Right atrium auricular region (tissue), 2 donors: Measurements from ENCODE around the gene FASLG. TPM values are rescaled to one million over a fixed set of nuclear protein-coding genes. Genes with fewer than 3 reads are reported as not detected.

Experiments
- DNase-seq: peaks from one replicate; pipeline ENCODE4 v3.0.0-alpha.2; 2019; ENCODE audit warnings: low spot score
- H3K27ac ChIP-seq, 2 donors: fragments of 200-600 bp; sonication (generic); 1 replicate in 1 of 2; 2 replicates in 1 of 2; pipeline ENCODE4 v1.5.1; 2016 to 2019
- H3K27me3 ChIP-seq, 2 donors: fragments of 200-600 bp; sonication (generic); one replicate each; pipeline versions ENCODE4 v1.5.1 to v1.6.0; 2017 to 2019
- H3K36me3 ChIP-seq: fragments of 200-600 bp; sonication (generic); one replicate; pipeline ENCODE4 v1.5.1; 2016
- H3K4me1 ChIP-seq, 2 donors: fragments of 200-600 bp; sonication (generic); one replicate each; pipeline versions ENCODE4 v1.5.1 to v1.6.0; 2017 to 2019
- H3K4me3 ChIP-seq, 2 donors: fragments of 200-600 bp; sonication (generic); 1 replicate in 1 of 2; 2 replicates in 1 of 2; pipeline ENCODE4 v1.5.1; 2017 to 2019; ENCODE audit warnings: mild to moderate bottlenecking in 1 of 2, moderate library complexity in 1 of 2
- H3K9me3 ChIP-seq, 2 donors: fragments of 200-600 bp; sonication (generic); one replicate each; pipeline ENCODE4 v1.5.1; 2019
- CTCF ChIP-seq, 2 donors: fragments of 200-600 bp; sonication (generic); IDR thresholded peaks; one replicate each; pipeline ENCODE4 v1.5.1; 2019; ENCODE audit warnings: antibody characterized with exemption in 2 of 2
- total RNA-seq, 2 donors: library from RNA; depleted of rRNA; stranded (reverse); fragments of >200 nt; gene quantifications; one replicate each; pipeline ENCODE4 v1.1.0, GENCODE V29; 2016

Gene FASLG
- total RNA-seq, 2 donors from 2014 or later: not detected

- no peak overlapping the region for H3K4me3 ChIP-seq
- DNase-seq: no peak
- TF ChIP-seq CTCF (IDR thresholded peaks at IDR 0.05): no peak
Measured at GRCh38 chr1:172646653-172647052, 12.2 kb upstream of the FASLG start.

DNA sequence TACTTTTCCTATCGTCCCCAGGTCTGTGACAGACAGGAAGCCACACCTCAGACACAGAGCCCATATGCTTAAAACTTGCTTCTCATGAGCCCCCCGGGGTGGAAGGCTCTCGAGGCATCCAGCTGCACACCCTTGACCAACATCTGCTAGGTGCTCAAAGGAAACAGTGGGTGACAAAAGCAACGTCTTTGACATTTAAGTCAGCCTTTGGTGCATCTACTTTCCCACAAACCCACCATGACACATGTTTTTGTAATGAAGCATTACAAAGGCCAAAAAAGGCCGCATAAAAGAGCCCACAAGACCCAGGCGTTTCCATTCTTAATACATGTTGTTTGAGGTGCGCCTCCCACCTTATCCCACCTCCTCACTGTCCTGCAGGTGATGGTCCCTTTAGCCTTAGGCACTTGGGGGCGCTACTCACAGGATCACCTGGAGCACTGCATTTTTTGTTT lies 11.8 kb upstream of the FASLG start:
- no peak for TF ChIP-seq CTCF (IDR thresholded peaks at IDR 0.05)
- H3K27me3 ChIP-seq: no peaks in the 10 kb centered on the region
- DNase-seq: no peak
- no peaks in the 10 kb centered on the region for H3K9me3 ChIP-seq
- H3K36me3 ChIP-seq: no peaks in the 10 kb centered on the region
- H3K4me3 ChIP-seq: no peak overlapping the region
- H3K4me1 ChIP-seq: no peaks in the 10 kb centered on the region
- peak overlapping the region in 1 of 2 donors; percentile 0 for H3K27ac ChIP-seq

More at GRCh38 chr1:172646653-172647052, 12.2 kb upstream of the FASLG start:
- H3K9me3 ChIP-seq: no peaks in the 10 kb centered on the region
- H3K27me3 ChIP-seq: no peaks in the 10 kb centered on the region
- H3K36me3 ChIP-seq: no peaks in the 10 kb centered on the region
- H3K27ac ChIP-seq: peak overlapping the region in 1 of 2 donors; percentile 0
- H3K4me1 ChIP-seq: no peaks in the 10 kb centered on the region

- DNase-seq: no peak
- Histone ChIP-seq H3K4me3 (no peak overlapping the region), H3K27me3 (no peaks in the 10 kb centered on the region), H3K27ac (no peak overlapping the region), H3K36me3 (no peaks in the 10 kb centered on the region), H3K4me1 (no peaks in the 10 kb centered on the region), H3K9me3 (no peaks in the 10 kb centered on the region)
- no peak for TF ChIP-seq CTCF (IDR thresholded peaks at IDR 0.05)
Measured at GRCh38 chr1:172647987-172648386, 10.9 kb upstream of the FASLG start.

- H3K27me3 ChIP-seq: no peaks in the 10 kb centered on the region
- TF ChIP-seq CTCF (IDR thresholded peaks at IDR 0.05): no peak
- no peak for DNase-seq
- H3K4me1 ChIP-seq: no peaks in the 10 kb centered on the region
- no peaks in the 10 kb centered on the region for H3K9me3 ChIP-seq
- H3K36me3 ChIP-seq: no peaks in the 10 kb centered on the region
- peak overlapping the region in 1 of 2 donors; percentile 14 for H3K27ac ChIP-seq
- H3K4me3 ChIP-seq: no peak overlapping the region
Measured at GRCh38 chr1:172650474-172651193, 8.3 kb upstream of the FASLG start.

DNA sequence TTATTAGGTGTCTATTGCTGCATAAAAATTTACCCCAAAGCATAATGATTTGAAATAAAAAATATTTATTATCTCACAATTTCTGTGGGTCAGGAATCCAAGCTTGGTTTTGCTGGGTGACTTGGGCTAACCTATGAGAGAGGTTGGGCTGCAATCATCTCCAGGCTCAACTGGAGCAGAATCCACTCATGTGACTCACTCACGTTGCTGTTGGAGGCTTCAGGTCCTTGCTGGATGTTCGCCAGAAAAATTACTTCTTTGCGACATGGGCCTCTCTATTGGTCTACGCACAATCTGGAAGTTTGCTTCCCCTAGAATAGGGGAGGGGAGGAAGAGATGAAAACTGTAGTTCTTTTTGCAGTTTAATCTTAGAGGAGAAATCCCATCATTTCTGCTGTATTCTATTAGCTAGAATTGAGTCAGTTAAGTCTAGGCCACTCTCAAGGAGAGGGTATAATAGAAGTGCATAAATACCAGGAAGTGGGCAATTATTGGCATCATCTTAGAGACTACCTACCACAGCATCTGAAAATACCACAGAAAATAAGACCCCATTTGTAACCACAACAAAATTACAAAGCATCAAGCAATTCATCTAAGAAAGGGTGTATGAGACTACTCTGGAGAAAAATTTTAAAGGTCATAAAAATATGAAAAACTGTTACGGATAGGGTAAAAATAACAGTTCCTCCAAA lies 5.7 kb upstream of the FASLG start:
- H3K9me3 ChIP-seq: no peaks in the 10 kb centered on the region
- H3K36me3 ChIP-seq: no peaks in the 10 kb centered on the region
- no peaks in the 10 kb centered on the region for H3K4me1 ChIP-seq
- H3K4me3 ChIP-seq: no peak overlapping the region
- no peak for TF ChIP-seq CTCF (IDR thresholded peaks at IDR 0.05)
- no peak for DNase-seq
- no peak overlapping the region for H3K27ac ChIP-seq
- H3K27me3 ChIP-seq: no peaks in the 10 kb centered on the region
